ENCODE results near the gene TRIOBP. TPM values are rescaled to one million over a fixed set of nuclear protein-coding genes. Genes with fewer than 3 reads are reported as not detected.

TRIOBP gene
- total and polyA plus RNA-seq, 2 of the 13 experiments (the other 11 are each of a cell fraction or from before 2014, with no cell fraction given): 6.1 to 15.4 TPM

- TF ChIP-seq ZBTB14 (CRISPR knock-in tag; IDR thresholded peaks at IDR 0.05) (no peak), ARID4A (CRISPR knock-in tag; IDR thresholded peaks at IDR 0.05; ENCODE audit: borderline replicate concordance) (peak; percentile 92), ZBTB7A (CRISPR knock-in tag; IDR thresholded peaks at IDR 0.05) (0 out of 2 replicates have a peak, but pooled peaks have one; percentile 28), CHD2 (IDR thresholded peaks at IDR 0.05; ENCODE audit: low read depth, low read length) (no peak; the same call in 1 of the 2 replicates), KDM5B (CRISPR knock-in tag; IDR thresholded peaks at IDR 0.05; ENCODE audit: borderline replicate concordance) (peak; percentile 87; the same call in 1 of the 2 replicates), RNF2 (conservative IDR thresholded peaks at IDR 0.05; ENCODE audit: low read depth) (peak; percentile 49; the same call in 1 of the 2 replicates), MED1 (CRISPR knock-in tag; IDR thresholded peaks at IDR 0.05) (peak; percentile 83), MAZ (IDR thresholded peaks at IDR 0.05; ENCODE audit: borderline replicate concordance, low read depth, low read length) (no peak), MAZ (CRISPR knock-in tag; IDR thresholded peaks at IDR 0.05; ENCODE audit: low read depth) (peak; percentile 94), ZSCAN9 (CRISPR knock-in tag; IDR thresholded peaks at IDR 0.05; ENCODE audit: borderline replicate concordance) (no peak), RARA (CRISPR knock-in tag; IDR thresholded peaks at IDR 0.05) (peak; percentile 50; the same call in 1 of the 2 replicates), NFKB2 (CRISPR knock-in tag; IDR thresholded peaks at IDR 0.05; ENCODE audit: borderline replicate concordance) (peak; percentile 48; the same call in 1 of the 2 replicates), PRDM10 (CRISPR knock-in tag; IDR thresholded peaks at IDR 0.05; ENCODE audit: low read depth) (peak; percentile 74; the same call in 1 of the 2 replicates), NR2F6 (IDR thresholded peaks at IDR 0.05) (no peak), NR2F6 (CRISPR knock-in tag; IDR thresholded peaks at IDR 0.05) (peak; percentile 54; the same call in 1 of the 2 replicates), ZNF350 (CRISPR knock-in tag; IDR thresholded peaks at IDR 0.05; ENCODE audit: borderline replicate concordance, low read depth) (peak; percentile 52; the same call in 1 of the 2 replicates), ZNF777 (CRISPR knock-in tag; IDR thresholded peaks at IDR 0.05) (0 out of 2 replicates have a peak, but pooled peaks have one; percentile 64), ZNF329 (CRISPR knock-in tag; IDR thresholded peaks at IDR 0.05; ENCODE audit: low read depth) (peak; percentile 17; the same call in 1 of the 2 replicates)
Observed at GRCh38 chr22:37807410-37808293, 110.8 kb downstream of the TRIOBP start, which contains the start of gene GCAT (continued).
